DMS 273 (cell line): ENCODE data around the gene SPHK1.

ENCODE experiments used
- DNase-seq: peaks from one replicate; lab custom pipeline; 2025; ENCODE audit not compliant: unreplicated experiment; lab: John Stamatoyannopoulos, UW

SPHK1 gene

GRCh38 chr17:76431509-76431908, 47.1 kb downstream of the SPHK1 start:
- no peak for DNase-seq

DNA sequence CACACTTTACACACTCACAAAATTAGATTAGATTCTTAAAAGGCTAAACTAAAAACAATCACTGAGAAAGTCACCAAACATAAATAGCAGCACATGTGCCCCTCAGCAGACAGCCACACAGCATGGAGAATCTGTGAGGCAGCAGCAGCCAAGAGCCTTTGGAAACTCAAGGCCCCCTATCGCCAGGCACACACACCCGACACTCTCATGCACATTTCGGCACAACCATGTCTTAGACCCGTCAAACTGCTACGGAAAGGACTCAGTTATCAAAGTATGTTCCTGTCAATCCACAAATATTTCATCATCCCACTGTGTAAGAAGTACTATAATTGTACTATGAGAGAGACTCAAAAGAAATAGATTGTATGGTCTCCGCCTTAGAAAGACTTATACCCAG, 47.6 kb downstream of the SPHK1 start:
- no peak for DNase-seq

DNA sequence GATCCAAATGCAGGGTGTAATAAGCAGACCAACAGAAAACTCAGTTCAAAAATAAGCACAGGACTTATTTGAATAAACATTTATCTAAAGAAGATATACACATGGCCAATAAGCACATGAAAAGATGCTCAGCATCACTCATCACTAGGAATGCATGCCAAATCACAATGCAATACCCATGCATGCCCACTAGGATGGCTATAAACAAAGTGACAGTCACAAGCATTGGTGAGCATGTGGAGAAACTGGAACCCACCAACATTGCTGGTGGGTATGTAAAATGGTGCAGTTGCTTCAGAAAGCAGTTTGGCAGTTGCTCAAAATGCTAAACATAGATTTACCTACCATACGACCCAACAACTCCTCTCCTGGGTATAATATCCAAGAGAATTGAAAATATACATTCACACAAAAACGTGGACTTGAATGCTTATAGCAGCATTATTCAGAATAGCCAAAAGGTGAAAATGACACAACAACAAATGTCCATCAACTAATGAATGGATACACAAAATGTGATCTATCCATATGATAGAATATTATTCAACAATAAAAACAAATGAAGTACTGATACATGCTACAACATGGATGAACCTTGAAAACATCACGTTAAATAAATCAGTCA, 48.4 kb downstream of the SPHK1 start:
- DNase-seq: peak; percentile 57

- DNase-seq: no peak
Measured at GRCh38 chr17:76433693-76434092, 49.3 kb downstream of the SPHK1 start.

GRCh38 chr17:76434870-76435269, 50.5 kb downstream of the SPHK1 start:
- DNase-seq: no peak

DNA sequence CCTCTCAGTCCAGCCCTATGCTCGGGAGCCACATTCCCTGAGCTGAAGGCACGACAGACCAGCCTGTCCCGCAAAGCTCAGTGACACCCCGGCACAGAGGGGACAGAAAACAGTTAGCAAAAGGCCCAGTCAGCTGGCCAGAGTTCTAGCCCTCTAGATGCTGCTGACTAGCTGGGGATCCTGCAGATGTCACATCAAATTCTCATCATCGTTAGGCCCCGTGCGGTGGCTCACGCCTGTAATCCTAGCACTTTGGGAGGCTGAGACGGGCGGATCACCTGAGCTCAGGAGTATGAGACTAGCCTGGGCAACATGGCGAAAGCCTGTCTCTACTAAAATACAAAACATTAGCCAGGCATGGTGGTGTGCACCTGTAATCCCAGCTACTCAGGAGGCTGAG, 51.3 kb downstream of the SPHK1 start:
- no peak for DNase-seq
